IPS DF 6.9 (cell line): ENCODE measurements around the gene TGFBR3L.
"Not testable (repeated sequence)": the region's sequence is repeated elsewhere in the genome, so short reads cannot be mapped to it uniquely, and the experiment has no call there.

Source experiments
- DNase-seq: peaks from one replicate; pipeline ENCODE4 v3.0.0-alpha.2; 2013; ENCODE audit warnings: low read depth, low spot score
- H3K27ac ChIP-seq: one replicate; pipeline ENCODE4 v1.5.1; 2013; ENCODE audit warnings: low read length, control low read depth
- H3K27me3 ChIP-seq: 2 replicates; pipeline ENCODE4 v1.6.1; 2013; ENCODE audit warnings: mild to moderate bottlenecking, low read length; ENCODE audit not compliant: control insufficient read depth, insufficient read depth
- H3K36me3 ChIP-seq: 2 replicates; pipeline ENCODE4 v1.6.1; 2013; ENCODE audit warnings: low read length; ENCODE audit not compliant: control insufficient read depth, insufficient read depth
- H3K4me1 ChIP-seq: 2 replicates; pipeline ENCODE4 v1.6.1; 2013; ENCODE audit warnings: low read length; ENCODE audit not compliant: control insufficient read depth, insufficient read depth
- H3K4me3 ChIP-seq: 2 replicates; pipeline ENCODE4 v1.5.1; 2013; ENCODE audit warnings: mild to moderate bottlenecking, low read length
- H3K9me3 ChIP-seq: 2 replicates; pipeline ENCODE4 v1.6.1; 2013; ENCODE audit warnings: low read length, inconsistent platforms; ENCODE audit not compliant: control insufficient read depth, insufficient read depth
- WGBS: extraction: QIAGEN DNeasy Blood & Tissue Kit; methylation state at CpG from one replicate; pipeline ENCODE4 v1.1.7; 2013; ENCODE audit warnings: mixed read lengths, missing lambda C conversion rate; ENCODE audit not compliant: insufficient read length, insufficient coverage; 5-methylcytosine and 5-hydroxymethylcytosine counted together

TGFBR3L gene

GRCh38 chr19:7883105-7883504 is 31.5 kb upstream of the TGFBR3L start:
- no peaks in the 10 kb centered on the region for H3K4me1 ChIP-seq
- no peaks in the 10 kb centered on the region for H3K36me3 ChIP-seq
- no peaks in the 10 kb centered on the region for H3K27me3 ChIP-seq
- H3K4me3 ChIP-seq: no peak overlapping the region
- DNase-seq: no peak
- no peaks in the 10 kb centered on the region for H3K9me3 ChIP-seq
- no peak overlapping the region for H3K27ac ChIP-seq
- WGBS: no CpG with 5 or more reads among the region's 4 CpGs

GRCh38 chr19:7883796-7884570 is 30.6 kb upstream of the TGFBR3L start:
- Histone ChIP-seq H3K4me3 (no peak overlapping the region), H3K27me3 (no peaks in the 10 kb centered on the region), H3K27ac (no peak overlapping the region), H3K9me3 (no peaks in the 10 kb centered on the region), H3K4me1 (no peaks in the 10 kb centered on the region), H3K36me3 (no peaks in the 10 kb centered on the region)
- no CpG with 5 or more reads among the region's 2 CpGs for WGBS
- no peak for DNase-seq

GRCh38 chr19:7885818-7886217 is 28.8 kb upstream of the TGFBR3L start:
- no peaks in the 10 kb centered on the region for H3K4me1 ChIP-seq
- no peak overlapping the region for H3K4me3 ChIP-seq
- H3K9me3 ChIP-seq: no peaks in the 10 kb centered on the region
- no CpG with 5 or more reads among the region's 8 CpGs for WGBS
- no peaks in the 10 kb centered on the region for H3K36me3 ChIP-seq
- no peak overlapping the region for H3K27ac ChIP-seq
- H3K27me3 ChIP-seq: no peaks in the 10 kb centered on the region
- no peak for DNase-seq

GRCh38 chr19:7887408-7888144 is 27.1 kb upstream of the TGFBR3L start:
- no peaks in the 10 kb centered on the region for H3K27me3 ChIP-seq
- H3K27ac ChIP-seq: no peak overlapping the region
- WGBS: no CpG with 5 or more reads among the region's 16 CpGs
- no peak overlapping the region for H3K4me3 ChIP-seq
- H3K9me3 ChIP-seq: no peaks in the 10 kb centered on the region
- H3K36me3 ChIP-seq: no peaks in the 10 kb centered on the region
- H3K4me1 ChIP-seq: no peaks in the 10 kb centered on the region
- DNase-seq: no peak

DNA sequence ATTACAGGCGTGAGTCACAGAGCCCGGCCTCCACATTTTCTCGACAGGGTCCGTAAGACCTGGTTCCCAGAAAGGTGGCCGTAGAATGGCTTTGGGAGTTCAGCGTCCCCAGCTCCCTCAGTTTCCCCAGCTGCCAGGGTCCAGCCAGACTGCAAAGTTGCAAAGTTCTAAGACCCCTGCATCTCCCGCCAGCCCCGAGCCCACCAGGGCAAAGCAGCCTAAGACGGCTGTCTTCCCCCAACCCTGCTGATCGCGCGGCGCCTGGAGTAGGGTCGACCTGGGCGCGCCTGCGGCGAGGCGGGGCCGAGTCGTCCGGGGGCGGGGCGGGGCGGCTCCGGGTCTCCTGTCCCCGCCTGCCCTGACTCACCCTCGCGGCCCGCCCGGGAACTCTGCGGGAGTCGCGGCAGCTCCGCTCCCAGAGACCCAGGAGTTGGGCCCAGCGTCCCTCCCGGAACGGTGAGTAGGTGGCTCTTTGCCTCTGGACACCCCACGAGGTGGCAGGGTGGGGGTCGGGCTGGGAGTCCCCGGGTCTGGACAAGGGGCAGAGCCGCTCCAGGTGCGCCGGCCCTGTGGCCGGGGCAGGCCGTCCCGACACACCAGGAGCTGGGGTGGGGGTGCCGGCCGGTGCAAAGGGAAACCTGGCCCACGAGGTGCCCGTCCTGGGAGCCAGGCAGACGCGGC is 26.3 kb upstream of the TGFBR3L start, which contains the start of gene LRRC8E:
LRRC8E (plus strand) TSS at position 366 of the 681 bp plus-strand sequence. CDS start 7,094 bp downstream, outside the sequence.
- Histone ChIP-seq H3K27ac (no peak within 1 kb of the TSS), H3K4me1 (no peaks in the 10 kb centered on the region), H3K9me3 (no peaks in the 10 kb centered on the region), H3K4me3 (peak within 1 kb of the TSS; percentile 74), H3K36me3 (no peaks in the 10 kb centered on the region), H3K27me3 (no peaks in the 10 kb centered on the region)
- DNase-seq: no peak
- WGBS: no CpG with 5 or more reads among the region's 53 CpGs

GRCh38 chr19:7888826-7889217 is 25.8 kb upstream of the TGFBR3L start:
- H3K36me3 ChIP-seq: no peaks in the 10 kb centered on the region
- H3K4me1 ChIP-seq: no peaks in the 10 kb centered on the region
- no peak for DNase-seq
- no peaks in the 10 kb centered on the region for H3K27me3 ChIP-seq
- no peaks in the 10 kb centered on the region for H3K9me3 ChIP-seq
- peak overlapping the region; percentile 74; the same call in 1 of the 2 replicates for H3K4me3 ChIP-seq
- no CpG with 5 or more reads among the region's 8 CpGs for WGBS
- no peak overlapping the region for H3K27ac ChIP-seq

GRCh38 chr19:7893362-7894101 is 21.1 kb upstream of the TGFBR3L start:
- DNase-seq, H3K9me3 ChIP-seq, H3K27me3 ChIP-seq, H3K4me1 ChIP-seq, H3K36me3 ChIP-seq, H3K4me3 ChIP-seq, H3K27ac ChIP-seq: not testable (repeated sequence)
- WGBS: no CpG with 5 or more reads among the region's 18 CpGs

GRCh38 chr19:7894612-7895309 is 19.9 kb upstream of the TGFBR3L start:
- no CpG with 5 or more reads among the region's 18 CpGs for WGBS
- H3K4me1 ChIP-seq: no peaks in the 10 kb centered on the region
- no peaks in the 10 kb centered on the region for H3K27me3 ChIP-seq
- no peak overlapping the region for H3K27ac ChIP-seq
- H3K4me3 ChIP-seq: no peak overlapping the region
- no peaks in the 10 kb centered on the region for H3K36me3 ChIP-seq
- no peaks in the 10 kb centered on the region for H3K9me3 ChIP-seq
- no peak for DNase-seq

GRCh38 chr19:7895565-7895964 is 19.1 kb upstream of the TGFBR3L start:
- no CpG with 5 or more reads among the region's 13 CpGs for WGBS
- no peaks in the 10 kb centered on the region for H3K4me1 ChIP-seq

More at GRCh38 chr19:7895565-7895964, 19.1 kb upstream of the TGFBR3L start:
- H3K27me3 ChIP-seq: no peaks in the 10 kb centered on the region
- no peaks in the 10 kb centered on the region for H3K36me3 ChIP-seq
- H3K9me3 ChIP-seq: no peaks in the 10 kb centered on the region
- no peak overlapping the region for H3K27ac ChIP-seq
- no peak for DNase-seq
- no peak overlapping the region for H3K4me3 ChIP-seq
